GM12878 (cell line): Measurements from ENCODE around the gene OPCML. TPM values are rescaled to one million over a fixed set of nuclear protein-coding genes. Genes with fewer than 3 reads are reported as not detected.

Source experiments
- ATAC-seq: fragments of 200-7000 bp; cut with Tn5 transposase; 3 replicates; pipeline ENCODE4 v1.9.1; 2020; ENCODE audit warnings: mild to moderate bottlenecking, moderate library complexity
- BruUV-seq: library from RNA; stranded (reverse); fragments of 400-500 nt; replicated peaks from 2 replicates; lab custom pipeline; 2021; lab: Mats Ljungman, UMichigan
- CTCF ChIA-PET: fragments of 300-600 bp; sonication (Branson Sonifier 250); formaldehyde crosslinking; extraction: SDS; loops from one replicate; lab custom pipeline; 2021; ENCODE audit warnings: inconsistent platforms; lab: Yijun Ruan, JAX
- POLR2A ChIA-PET: fragments of 350-600 bp; formaldehyde crosslinking; extraction: SDS; loops from one replicate; lab custom pipeline; 2021; ENCODE audit warnings: inconsistent platforms; lab: Charles Lee
- RAD21 ChIA-PET: fragments of 300-600 bp; sonication (Branson Sonifier 250); formaldehyde crosslinking; loops from one replicate; lab custom pipeline; 2023; ENCODE audit warnings: antibody characterized with exemption; ENCODE audit not compliant: unreplicated experiment; lab: Charles Lee
- SMC1A ChIA-PET: fragments of 300-600 bp; sonication (Branson Sonifier 250); formaldehyde crosslinking; loops from one replicate; lab custom pipeline; 2023; ENCODE audit not compliant: unreplicated experiment, uncharacterized antibody; lab: Charles Lee
- DNase-seq: peaks from one replicate; pipeline ENCODE4 v3.0.0-alpha.2; 2011; ENCODE audit warnings: low read depth, low spot score
- FAIRE-seq: peaks from 3 replicates; lab custom pipeline; 2011; peaks lifted over from hg19 to GRCh38; lab: Jason Lieb, UNC
- H2AFZ ChIP-seq: 2 replicates; pipeline ENCODE4 v1.6.0; 2011; ENCODE audit warnings: low read depth, low read length, control low read depth; ENCODE audit not compliant: control insufficient read depth
- H3K27ac ChIP-seq: 2 replicates; pipeline ENCODE4 v1.5.1; 2011; ENCODE audit warnings: control low read depth; ENCODE audit not compliant: control insufficient read depth, insufficient read depth
- H3K27me3 ChIP-seq, 2 experiments: replicated peaks in 1 of 2; 2 replicates each; pipeline versions ENCODE4 v1.6.0 to v1.6.1; 2011; ENCODE audit warnings: low read length in 1 of 2; ENCODE audit not compliant: control insufficient read depth in 2 of 2, insufficient read depth in 2 of 2
- H3K36me3 ChIP-seq, 2 experiments: 2 replicates each; pipeline ENCODE4 v1.5.1; 2011; ENCODE audit warnings: low read length in 1 of 2; ENCODE audit not compliant: control insufficient read depth in 2 of 2, insufficient read depth in 2 of 2
- H3K4me1 ChIP-seq: 2 replicates; pipeline ENCODE4 v1.6.1; 2011; ENCODE audit warnings: mild to moderate bottlenecking, low read length, moderate library complexity, mixed read lengths; ENCODE audit not compliant: control insufficient read depth, insufficient read depth
- H3K4me2 ChIP-seq: 2 replicates; pipeline ENCODE4 v1.6.0; 2011; ENCODE audit warnings: control low read depth; ENCODE audit not compliant: control insufficient read depth, insufficient read depth
- H3K4me3 ChIP-seq: fragments of 200-600 bp; sonication (generic); 2 replicates; pipeline ENCODE4 v1.5.1; 2016
- H3K79me2 ChIP-seq: 2 replicates; pipeline ENCODE4 v1.6.0; 2011; ENCODE audit warnings: low read length; ENCODE audit not compliant: control insufficient read depth, insufficient read depth
- H3K9ac ChIP-seq: 2 replicates; pipeline ENCODE4 v1.8.0; 2011; ENCODE audit warnings: low read length, control low read depth, mixed read lengths; ENCODE audit not compliant: control insufficient read depth, insufficient read depth
- H3K9me3 ChIP-seq: replicated peaks from 3 replicates; pipeline ENCODE4 v1.5.1; 2011; ENCODE audit warnings: mild to moderate bottlenecking, low read length; ENCODE audit not compliant: control insufficient read depth, insufficient read depth
- H4K20me1 ChIP-seq: 2 replicates; pipeline ENCODE4 v1.6.0; 2011; ENCODE audit not compliant: control insufficient read depth, insufficient read depth
- IKZF1 ChIP-seq: fragments of 450-650 bp; conservative IDR thresholded peaks from 2 replicates; pipeline ENCODE4 v1.6.1; 2017; ENCODE audit warnings: antibody characterized with exemption, mild to moderate bottlenecking
- JUNB ChIP-seq: IDR thresholded peaks from 2 replicates; pipeline ENCODE4 v1.6.1; 2016; ENCODE audit warnings: antibody characterized with exemption, mild to moderate bottlenecking
- JUND ChIP-seq: IDR thresholded peaks from 2 replicates; pipeline ENCODE4 v1.6.1; 2012; ENCODE audit warnings: low read depth, mild to moderate bottlenecking, low read length, improper control_type of control experiment, moderate library complexity
- KAT2A ChIP-seq: conservative IDR thresholded peaks from 2 replicates; pipeline ENCODE4 v1.6.1; 2011; ENCODE audit warnings: low read depth, low read length; ENCODE audit not compliant: control insufficient read depth
- MXI1 ChIP-seq: fragments of 150-350 bp; IDR thresholded peaks from 2 replicates; pipeline ENCODE4 v1.6.1; 2011; ENCODE audit warnings: low read depth, mild to moderate bottlenecking, inconsistent platforms, low read length, improper control_type of control experiment
- POU2F2 ChIP-seq: IDR thresholded peaks from 3 replicates; pipeline ENCODE4 v1.6.1; 2011; ENCODE audit warnings: low read depth, mild to moderate bottlenecking, low read length, borderline replicate concordance
- RAD51 ChIP-seq: fragments of 450-650 bp; IDR thresholded peaks from 2 replicates; pipeline ENCODE4 v1.6.1; 2016; ENCODE audit warnings: moderate library complexity, mild to moderate bottlenecking, inconsistent platforms
- SREBF1 ChIP-seq: IDR thresholded peaks from 2 replicates; pipeline ENCODE4 v1.6.1; 2012; ENCODE audit warnings: mild to moderate bottlenecking, low read length
- ZNF384 ChIP-seq: IDR thresholded peaks from 2 replicates; pipeline ENCODE4 v1.6.1; 2012; ENCODE audit warnings: low read depth, mild to moderate bottlenecking, low read length, improper control_type of control experiment, borderline replicate concordance
- WGBS: methylation state at CpG from one replicate; pipeline ENCODE4 v1.1.6; 2016; ENCODE audit warnings: low lambda C conversion rate; ENCODE audit not compliant: insufficient replicate concordance, insufficient coverage; ENCODE audit errors: missing lambda C conversion rate; 5-methylcytosine and 5-hydroxymethylcytosine counted together
- in situ Hi-C: fragments of 300-500 bp; cut with MboI; formaldehyde crosslinking; loops from 9 replicates; pipeline ENCODE4 v1.14.3; 2018; ENCODE audit warnings: mixed read lengths
- intact Hi-C: fragments of 100-400 bp; cut with micrococcal nuclease; formaldehyde crosslinking; loops from one replicate; pipeline ENCODE4 v1.14.2; 2022; ENCODE audit not compliant: unreplicated experiment
- polyA plus RNA-seq, 11 experiments: library from polyadenylated mRNA; depleted of rRNA in 4 of 11; unstranded in 6 of 11; stranded (reverse) in 5 of 11; fragments of >200 nt; fragmentation: Nextera tagmentation in 4 of 11; fragmentation: Illumina TruSeq in 1 of 11; extraction: Ambion mirVana in 4 of 11; extraction: Trizol in 1 of 11; gene quantifications; 1 replicate in 1 of 11; 2 replicates in 10 of 11; pipeline versions ENCODE4 v1.2.1 to v1.2.3, GENCODE V29; 2011 to 2016; ENCODE audit warnings: inconsistent platforms in 2 of 11, missing spikeins in 2 of 11, low read depth in 1 of 11
- total RNA-seq, 4 experiments: library from RNA; depleted of rRNA in 3 of 4; stranded (reverse); fragments of >200 nt in 3 of 4; fragmentation: Illumina TruSeq in 1 of 4; extraction: Trizol in 1 of 4; gene quantifications; 2 replicates each; pipeline versions ENCODE4 v1.2.1 to v1.2.3, GENCODE V29; 2013 to 2021
- TF ChIP-seq, protein P1 (sequence below): fragments of 150-350 bp; IDR thresholded peaks from 2 replicates; pipeline ENCODE4 v1.6.1; 2016; ENCODE audit warnings: low read depth, low read length
- TF ChIP-seq, protein P2 (sequence below): fragments of 450-650 bp; formaldehyde crosslinking; IDR thresholded peaks from 2 replicates; pipeline ENCODE4 v1.4.0; 2020; ENCODE audit warnings: mild to moderate bottlenecking, moderate library complexity
- TF ChIP-seq, protein P3 (sequence below): fragments of 450-650 bp; formaldehyde crosslinking; IDR thresholded peaks from 2 replicates; pipeline ENCODE4 v1.4.0; 2022; ENCODE audit warnings: mild to moderate bottlenecking, moderate library complexity

OPCML gene
- total and polyA plus RNA-seq, 10 of the 15 experiments (the other 5 are each of a cell fraction or from before 2014, with no cell fraction given) = 0.84 TPM; not detected in 9

DNA sequence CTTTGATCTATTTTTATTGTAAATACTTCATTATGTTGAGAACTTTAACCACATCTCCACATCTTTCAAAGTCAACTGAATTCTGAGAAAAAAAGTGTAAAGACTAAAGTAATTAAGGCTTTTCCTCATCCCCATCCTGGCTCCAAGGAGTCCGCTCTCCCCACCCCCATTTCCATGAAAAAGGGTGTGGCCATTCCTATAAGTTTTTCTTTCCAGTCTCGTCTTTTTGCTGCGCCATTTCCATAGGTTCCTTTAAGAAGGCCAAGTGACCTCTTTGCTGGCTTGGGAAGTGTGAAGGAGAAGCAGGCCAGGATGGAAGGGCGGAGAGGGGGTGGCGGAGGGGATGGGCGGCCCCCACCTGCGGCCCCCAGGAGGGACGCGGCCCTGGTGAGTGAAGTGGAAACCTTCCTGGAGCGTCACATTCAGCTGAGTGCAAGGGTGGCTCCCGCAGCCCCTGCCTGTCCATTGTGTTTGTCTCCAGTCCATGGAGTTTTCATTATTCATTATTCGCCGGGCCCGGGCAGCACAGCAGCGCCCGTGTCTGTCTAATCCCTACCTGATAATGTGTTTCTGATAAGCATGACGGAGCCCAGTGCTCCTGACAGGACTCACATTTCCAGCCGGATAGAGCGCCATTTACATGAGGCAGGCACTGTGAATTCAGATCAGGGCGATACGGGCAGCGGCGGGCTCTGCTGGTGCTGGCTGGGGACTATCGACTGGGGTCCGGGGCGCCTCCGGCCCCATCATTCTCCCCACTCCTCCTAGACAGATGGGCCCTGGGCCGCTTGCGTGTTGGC lies 739.8 kb downstream of the OPCML start (continued):
- TF ChIP-seq, protein P1, sequence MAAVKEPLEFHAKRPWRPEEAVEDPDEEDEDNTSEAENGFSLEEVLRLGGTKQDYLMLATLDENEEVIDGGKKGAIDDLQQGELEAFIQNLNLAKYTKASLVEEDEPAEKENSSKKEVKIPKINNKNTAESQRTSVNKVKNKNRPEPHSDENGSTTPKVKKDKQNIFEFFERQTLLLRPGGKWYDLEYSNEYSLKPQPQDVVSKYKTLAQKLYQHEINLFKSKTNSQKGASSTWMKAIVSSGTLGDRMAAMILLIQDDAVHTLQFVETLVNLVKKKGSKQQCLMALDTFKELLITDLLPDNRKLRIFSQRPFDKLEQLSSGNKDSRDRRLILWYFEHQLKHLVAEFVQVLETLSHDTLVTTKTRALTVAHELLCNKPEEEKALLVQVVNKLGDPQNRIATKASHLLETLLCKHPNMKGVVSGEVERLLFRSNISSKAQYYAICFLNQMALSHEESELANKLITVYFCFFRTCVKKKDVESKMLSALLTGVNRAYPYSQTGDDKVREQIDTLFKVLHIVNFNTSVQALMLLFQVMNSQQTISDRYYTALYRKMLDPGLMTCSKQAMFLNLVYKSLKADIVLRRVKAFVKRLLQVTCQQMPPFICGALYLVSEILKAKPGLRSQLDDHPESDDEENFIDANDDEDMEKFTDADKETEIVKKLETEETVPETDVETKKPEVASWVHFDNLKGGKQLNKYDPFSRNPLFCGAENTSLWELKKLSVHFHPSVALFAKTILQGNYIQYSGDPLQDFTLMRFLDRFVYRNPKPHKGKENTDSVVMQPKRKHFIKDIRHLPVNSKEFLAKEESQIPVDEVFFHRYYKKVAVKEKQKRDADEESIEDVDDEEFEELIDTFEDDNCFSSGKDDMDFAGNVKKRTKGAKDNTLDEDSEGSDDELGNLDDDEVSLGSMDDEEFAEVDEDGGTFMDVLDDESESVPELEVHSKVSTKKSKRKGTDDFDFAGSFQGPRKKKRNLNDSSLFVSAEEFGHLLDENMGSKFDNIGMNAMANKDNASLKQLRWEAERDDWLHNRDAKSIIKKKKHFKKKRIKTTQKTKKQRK = no peak
- TF ChIP-seq JUND = no peak
- TF ChIP-seq KAT2A = no peak
- no peak for TF ChIP-seq JUNB

DNA sequence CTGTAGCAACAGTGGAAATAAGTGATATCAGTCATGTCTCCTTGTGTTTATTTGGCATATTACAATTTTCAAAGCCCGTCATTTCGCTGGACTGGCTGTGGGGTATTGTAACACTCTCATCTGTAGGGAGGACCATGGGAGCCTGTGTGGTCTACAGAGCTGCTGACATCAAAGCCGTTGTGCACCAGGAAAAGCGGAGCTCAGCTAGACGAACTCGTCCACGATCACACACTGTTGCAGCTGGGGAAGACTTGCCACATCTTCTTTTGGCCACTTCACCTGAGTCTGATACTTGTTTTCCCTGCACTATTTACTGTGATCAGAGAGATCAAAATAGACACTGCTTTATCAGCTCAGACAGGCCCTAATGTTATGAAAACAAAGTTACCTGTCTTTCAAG lies 741.3 kb downstream of the OPCML start:
- WGBS = 24% methylated on average over 7 of the region's 7 CpGs
- Histone ChIP-seq H3K27ac (no peak overlapping the region), H3K4me3 (no peak overlapping the region), H3K9ac (no peak overlapping the region), H3K4me2 (no peak overlapping the region), H3K27me3 (no peaks in the 10 kb centered on the region), H3K79me2 (no peaks in the 10 kb centered on the region), H2AFZ (no peak overlapping the region), H4K20me1 (no peaks in the 10 kb centered on the region), H3K4me1 (no peaks in the 10 kb centered on the region), H3K36me3 (no peaks in the 10 kb centered on the region), H3K9me3 (no peaks in the 10 kb centered on the region)
- CTCF ChIA-PET = no interaction called here
- FAIRE-seq = no peak
- POLR2A ChIA-PET = no interaction called here
- no TSS peak for BruUV-seq
- in situ Hi-C loops (no loop called here), intact Hi-C loops (no loop called here)
- RAD21 ChIA-PET = no interaction called here
- no peak for DNase-seq
- SMC1A ChIA-PET = no interaction called here
- ATAC-seq = no peak
- TF ChIP-seq POU2F2 (no peak), MXI1 (no peak), SREBF1 (no peak), KAT2A (no peak), IKZF1 (no peak), RAD51 (no peak), ZNF384 (no peak)
- TF ChIP-seq, protein P2, sequence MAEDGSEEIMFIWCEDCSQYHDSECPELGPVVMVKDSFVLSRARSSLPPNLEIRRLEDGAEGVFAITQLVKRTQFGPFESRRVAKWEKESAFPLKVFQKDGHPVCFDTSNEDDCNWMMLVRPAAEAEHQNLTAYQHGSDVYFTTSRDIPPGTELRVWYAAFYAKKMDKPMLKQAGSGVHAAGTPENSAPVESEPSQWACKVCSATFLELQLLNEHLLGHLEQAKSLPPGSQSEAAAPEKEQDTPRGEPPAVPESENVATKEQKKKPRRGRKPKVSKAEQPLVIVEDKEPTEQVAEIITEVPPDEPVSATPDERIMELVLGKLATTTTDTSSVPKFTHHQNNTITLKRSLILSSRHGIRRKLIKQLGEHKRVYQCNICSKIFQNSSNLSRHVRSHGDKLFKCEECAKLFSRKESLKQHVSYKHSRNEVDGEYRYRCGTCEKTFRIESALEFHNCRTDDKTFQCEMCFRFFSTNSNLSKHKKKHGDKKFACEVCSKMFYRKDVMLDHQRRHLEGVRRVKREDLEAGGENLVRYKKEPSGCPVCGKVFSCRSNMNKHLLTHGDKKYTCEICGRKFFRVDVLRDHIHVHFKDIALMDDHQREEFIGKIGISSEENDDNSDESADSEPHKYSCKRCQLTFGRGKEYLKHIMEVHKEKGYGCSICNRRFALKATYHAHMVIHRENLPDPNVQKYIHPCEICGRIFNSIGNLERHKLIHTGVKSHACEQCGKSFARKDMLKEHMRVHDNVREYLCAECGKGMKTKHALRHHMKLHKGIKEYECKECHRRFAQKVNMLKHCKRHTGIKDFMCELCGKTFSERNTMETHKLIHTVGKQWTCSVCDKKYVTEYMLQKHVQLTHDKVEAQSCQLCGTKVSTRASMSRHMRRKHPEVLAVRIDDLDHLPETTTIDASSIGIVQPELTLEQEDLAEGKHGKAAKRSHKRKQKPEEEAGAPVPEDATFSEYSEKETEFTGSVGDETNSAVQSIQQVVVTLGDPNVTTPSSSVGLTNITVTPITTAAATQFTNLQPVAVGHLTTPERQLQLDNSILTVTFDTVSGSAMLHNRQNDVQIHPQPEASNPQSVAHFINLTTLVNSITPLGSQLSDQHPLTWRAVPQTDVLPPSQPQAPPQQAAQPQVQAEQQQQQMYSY (CRISPR knock-in tag) = no peak
- TF ChIP-seq, protein P3, sequence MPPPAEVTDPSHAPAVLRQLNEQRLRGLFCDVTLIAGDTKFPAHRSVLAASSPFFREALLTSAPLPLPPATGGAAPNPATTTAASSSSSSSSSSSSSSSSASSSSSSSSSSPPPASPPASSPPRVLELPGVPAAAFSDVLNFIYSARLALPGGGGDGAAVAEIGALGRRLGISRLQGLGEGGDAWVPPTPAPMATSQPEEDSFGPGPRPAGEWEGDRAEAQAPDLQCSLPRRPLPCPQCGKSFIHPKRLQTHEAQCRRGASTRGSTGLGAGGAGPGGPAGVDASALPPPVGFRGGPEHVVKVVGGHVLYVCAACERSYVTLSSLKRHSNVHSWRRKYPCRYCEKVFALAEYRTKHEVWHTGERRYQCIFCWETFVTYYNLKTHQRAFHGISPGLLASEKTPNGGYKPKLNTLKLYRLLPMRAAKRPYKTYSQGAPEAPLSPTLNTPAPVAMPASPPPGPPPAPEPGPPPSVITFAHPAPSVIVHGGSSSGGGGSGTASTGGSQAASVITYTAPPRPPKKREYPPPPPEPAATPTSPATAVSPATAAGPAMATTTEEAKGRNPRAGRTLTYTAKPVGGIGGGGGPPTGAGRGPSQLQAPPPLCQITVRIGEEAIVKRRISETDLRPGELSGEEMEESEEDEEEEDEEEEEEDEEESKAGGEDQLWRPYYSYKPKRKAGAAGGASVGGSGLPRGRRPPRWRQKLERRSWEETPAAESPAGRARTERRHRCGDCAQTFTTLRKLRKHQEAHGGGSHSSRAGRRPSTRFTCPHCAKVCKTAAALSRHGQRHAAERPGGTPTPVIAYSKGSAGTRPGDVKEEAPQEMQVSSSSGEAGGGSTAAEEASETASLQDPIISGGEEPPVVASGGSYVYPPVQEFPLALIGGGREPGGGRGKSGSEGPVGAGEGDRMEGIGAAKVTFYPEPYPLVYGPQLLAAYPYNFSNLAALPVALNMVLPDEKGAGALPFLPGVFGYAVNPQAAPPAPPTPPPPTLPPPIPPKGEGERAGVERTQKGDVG (CRISPR knock-in tag) = no peak
